HepG2 (cell line): ENCODE measurements around the gene MIS18A. TPM values are rescaled to one million over a fixed set of nuclear protein-coding genes. Genes with fewer than 3 reads are reported as not detected.

Experiments
- CC2D1A ChIP-seq: sonication (generic); formaldehyde crosslinking; IDR thresholded peaks from 2 replicates; pipeline ENCODE4 v1.8.1; 2023; ENCODE audit warnings: mild to moderate bottlenecking, missing genetic modification reagents
- FOXA3 ChIP-seq: IDR thresholded peaks from 2 replicates; pipeline ENCODE4 v1.6.1; 2016; ENCODE audit warnings: missing genetic modification reagents, missing compliant biosample characterization
- KDM5A ChIP-seq: fragments of 200-600 bp; sonication (generic); IDR thresholded peaks from 2 replicates; pipeline ENCODE4 v1.7.0; 2018; ENCODE audit warnings: antibody characterized with exemption, mild to moderate bottlenecking, low read length, borderline replicate concordance
- KLF15 ChIP-seq: sonication (generic); formaldehyde crosslinking; IDR thresholded peaks from 2 replicates; pipeline ENCODE4 v1.8.1; 2023; ENCODE audit warnings: borderline replicate concordance, mild to moderate bottlenecking, inconsistent platforms, missing genetic modification reagents, mixed read lengths
- MAFF ChIP-seq: IDR thresholded peaks from 2 replicates; pipeline ENCODE4 v1.6.1; 2011; ENCODE audit warnings: low read depth, low read length, improper control_type of control experiment
- NR2F1 ChIP-seq, 2 experiments: fragments of 450-650 bp in 1 of 2; formaldehyde crosslinking in 1 of 2; IDR thresholded peaks; 2 replicates each; pipeline versions ENCODE4 v1.5.0 to v1.6.1; 2016 to 2020; ENCODE audit warnings: mild to moderate bottlenecking in 1 of 2, missing compliant biosample characterization in 1 of 2, missing genetic modification reagents in 1 of 2, moderate library complexity in 1 of 2
- PLSCR1 ChIP-seq: sonication (generic); formaldehyde crosslinking; IDR thresholded peaks from 2 replicates; pipeline ENCODE4 v1.5.0; 2020; ENCODE audit warnings: missing genetic modification reagents, mild to moderate bottlenecking, borderline replicate concordance
- SKI ChIP-seq: fragments of 450-650 bp; IDR thresholded peaks from one replicate; pipeline ENCODE4 v1.6.1; 2018; ENCODE audit warnings: mild to moderate bottlenecking; ENCODE audit not compliant: partially characterized antibody
- SMC3 ChIP-seq: IDR thresholded peaks from 2 replicates; pipeline ENCODE4 v1.6.1; 2011; ENCODE audit warnings: low read length, improper control_type of control experiment
- YY1 ChIP-seq: IDR thresholded peaks from 2 replicates; pipeline ENCODE4 v1.6.1; 2011; ENCODE audit warnings: low read length, low read depth, moderate library complexity, mild to moderate bottlenecking; ENCODE audit not compliant: insufficient read depth, insufficient replicate concordance
- ZKSCAN5 ChIP-seq: sonication (generic); formaldehyde crosslinking; IDR thresholded peaks from 2 replicates; pipeline ENCODE4 v1.5.1; 2020; ENCODE audit warnings: mild to moderate bottlenecking, missing genetic modification reagents
- ZNF138 ChIP-seq: sonication (generic); formaldehyde crosslinking; IDR thresholded peaks from 2 replicates; pipeline ENCODE4 v1.5.0; 2020; ENCODE audit warnings: mild to moderate bottlenecking, low read depth, missing genetic modification reagents
- ZNF335 ChIP-seq: sonication (generic); formaldehyde crosslinking; IDR thresholded peaks from 2 replicates; pipeline ENCODE4 v1.4.0; 2020; ENCODE audit warnings: missing genetic modification reagents
- ZNF558 ChIP-seq: sonication (generic); formaldehyde crosslinking; IDR thresholded peaks from 2 replicates; pipeline ENCODE4 v1.9.0; 2022; ENCODE audit warnings: mild to moderate bottlenecking, missing genetic modification reagents, borderline replicate concordance
- ZNF580 ChIP-seq: IDR thresholded peaks from 2 replicates; pipeline ENCODE4 v1.6.1; 2016; ENCODE audit warnings: low read depth, borderline replicate concordance
- ZNF614 ChIP-seq: IDR thresholded peaks from 2 replicates; pipeline ENCODE4 v1.6.1; 2018; ENCODE audit warnings: missing biosample characterization, missing genetic modification reagents, inconsistent platforms, borderline replicate concordance
- ZNF670 ChIP-seq: sonication (generic); formaldehyde crosslinking; IDR thresholded peaks from 2 replicates; pipeline ENCODE4 v1.8.0; 2022; ENCODE audit warnings: mild to moderate bottlenecking, missing genetic modification reagents, borderline replicate concordance
- polyA plus RNA-seq, 8 experiments: library from polyadenylated mRNA; depleted of rRNA in 3 of 8; stranded (reverse) in 7 of 8; unstranded in 1 of 8; fragments of >200 nt; fragmentation: Illumina TruSeq in 4 of 8; extraction: Trizol in 4 of 8; gene quantifications; 2 replicates each; pipeline versions ENCODE4 v1.2.1 to v1.2.3, GENCODE V29; 2011 to 2016; ENCODE audit warnings: low read depth in 4 of 8, missing spikeins in 1 of 8, mixed read lengths in 1 of 8; ENCODE audit not compliant: insufficient read depth in 1 of 8
- total RNA-seq, 5 experiments: library from RNA; depleted of rRNA; stranded (reverse); fragments of >200 nt; fragmentation: Illumina TruSeq; extraction: Trizol; gene quantifications; 2 replicates each; pipeline ENCODE4 v1.2.3, GENCODE V29; 2016; ENCODE audit warnings: low read depth in 1 of 5
- TF ChIP-seq, protein P1 (sequence below): IDR thresholded peaks from 2 replicates; pipeline ENCODE4 v1.6.1; 2016; ENCODE audit warnings: missing compliant biosample characterization, missing genetic modification reagents, borderline replicate concordance
- TF ChIP-seq, protein P2 (sequence below): sonication (generic); formaldehyde crosslinking; conservative IDR thresholded peaks from 2 replicates; pipeline ENCODE4 v1.4.0; 2020; ENCODE audit warnings: missing genetic modification reagents
- TF ChIP-seq, protein P3 (sequence below): sonication (generic); formaldehyde crosslinking; IDR thresholded peaks from 2 replicates; pipeline ENCODE4 v1.4.0; 2020; ENCODE audit warnings: missing genetic modification reagents
- TF ChIP-seq, protein P4 (sequence below): IDR thresholded peaks from 2 replicates; pipeline ENCODE4 v1.6.1; 2016; ENCODE audit warnings: mild to moderate bottlenecking
- TF ChIP-seq, protein P5 (sequence below): sonication (generic); formaldehyde crosslinking; IDR thresholded peaks from 2 replicates; pipeline ENCODE4 v1.4.0; 2020; ENCODE audit warnings: missing genetic modification reagents; ENCODE audit errors: not compliant biosample characterization

Gene MIS18A
- total and polyA plus RNA-seq, 2 of the 13 experiments (the other 11 are each of a cell fraction or from before 2014, with no cell fraction given): 11.2 to 41.4 TPM

- TF ChIP-seq YY1: peak; percentile 87
- no peak for TF ChIP-seq SMC3
- no peak for TF ChIP-seq CC2D1A (CRISPR knock-in tag)
- TF ChIP-seq ZNF335 (CRISPR knock-in tag): no peak
- TF ChIP-seq KLF15 (CRISPR knock-in tag): 0 out of 2 replicates have a peak, but pooled peaks have one; percentile 17
- TF ChIP-seq KDM5A: peak; percentile 92
- no peak for TF ChIP-seq FOXA3 (CRISPR knock-in tag)
- TF ChIP-seq ZNF670: no peak
- no peak for TF ChIP-seq SKI
- TF ChIP-seq, protein P1, sequence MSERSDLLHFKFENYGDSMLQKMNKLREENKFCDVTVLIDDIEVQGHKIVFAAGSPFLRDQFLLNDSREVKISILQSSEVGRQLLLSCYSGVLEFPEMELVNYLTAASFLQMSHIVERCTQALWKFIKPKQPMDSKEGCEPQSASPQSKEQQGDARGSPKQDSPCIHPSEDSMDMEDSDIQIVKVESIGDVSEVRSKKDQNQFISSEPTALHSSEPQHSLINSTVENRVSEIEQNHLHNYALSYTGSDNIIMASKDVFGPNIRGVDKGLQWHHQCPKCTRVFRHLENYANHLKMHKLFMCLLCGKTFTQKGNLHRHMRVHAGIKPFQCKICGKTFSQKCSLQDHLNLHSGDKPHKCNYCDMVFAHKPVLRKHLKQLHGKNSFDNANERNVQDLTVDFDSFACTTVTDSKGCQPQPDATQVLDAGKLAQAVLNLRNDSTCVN (CRISPR knock-in tag): no peak
- TF ChIP-seq NR2F1 (CRISPR knock-in tag; IDR thresholded peaks at IDR 0.05): no peak
- TF ChIP-seq ZNF558 (CRISPR knock-in tag): peak; percentile 89; the same call in 1 of the 2 replicates
- TF ChIP-seq, protein P2, sequence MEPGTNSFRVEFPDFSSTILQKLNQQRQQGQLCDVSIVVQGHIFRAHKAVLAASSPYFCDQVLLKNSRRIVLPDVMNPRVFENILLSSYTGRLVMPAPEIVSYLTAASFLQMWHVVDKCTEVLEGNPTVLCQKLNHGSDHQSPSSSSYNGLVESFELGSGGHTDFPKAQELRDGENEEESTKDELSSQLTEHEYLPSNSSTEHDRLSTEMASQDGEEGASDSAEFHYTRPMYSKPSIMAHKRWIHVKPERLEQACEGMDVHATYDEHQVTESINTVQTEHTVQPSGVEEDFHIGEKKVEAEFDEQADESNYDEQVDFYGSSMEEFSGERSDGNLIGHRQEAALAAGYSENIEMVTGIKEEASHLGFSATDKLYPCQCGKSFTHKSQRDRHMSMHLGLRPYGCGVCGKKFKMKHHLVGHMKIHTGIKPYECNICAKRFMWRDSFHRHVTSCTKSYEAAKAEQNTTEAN: no peak
- TF ChIP-seq PLSCR1 (CRISPR knock-in tag): 0 out of 2 replicates have a peak, but pooled peaks have one; percentile 59
- TF ChIP-seq, protein P3, sequence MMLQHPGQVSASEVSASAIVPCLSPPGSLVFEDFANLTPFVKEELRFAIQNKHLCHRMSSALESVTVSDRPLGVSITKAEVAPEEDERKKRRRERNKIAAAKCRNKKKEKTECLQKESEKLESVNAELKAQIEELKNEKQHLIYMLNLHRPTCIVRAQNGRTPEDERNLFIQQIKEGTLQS: no peak
- TF ChIP-seq, protein P4, sequence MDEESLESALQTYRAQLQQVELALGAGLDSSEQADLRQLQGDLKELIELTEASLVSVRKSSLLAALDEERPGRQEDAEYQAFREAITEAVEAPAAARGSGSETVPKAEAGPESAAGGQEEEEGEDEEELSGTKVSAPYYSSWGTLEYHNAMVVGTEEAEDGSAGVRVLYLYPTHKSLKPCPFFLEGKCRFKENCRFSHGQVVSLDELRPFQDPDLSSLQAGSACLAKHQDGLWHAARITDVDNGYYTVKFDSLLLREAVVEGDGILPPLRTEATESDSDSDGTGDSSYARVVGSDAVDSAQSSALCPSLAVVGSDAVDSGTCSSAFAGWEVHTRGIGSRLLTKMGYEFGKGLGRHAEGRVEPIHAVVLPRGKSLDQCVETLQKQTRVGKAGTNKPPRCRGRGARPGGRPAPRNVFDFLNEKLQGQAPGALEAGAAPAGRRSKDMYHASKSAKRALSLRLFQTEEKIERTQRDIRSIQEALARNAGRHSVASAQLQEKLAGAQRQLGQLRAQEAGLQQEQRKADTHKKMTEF: peak; percentile 68; the same call in 1 of the 2 replicates
- no peak for TF ChIP-seq ZNF138 (CRISPR knock-in tag)
- TF ChIP-seq ZNF580 (CRISPR knock-in tag): peak; percentile 84
- TF ChIP-seq, protein P5, sequence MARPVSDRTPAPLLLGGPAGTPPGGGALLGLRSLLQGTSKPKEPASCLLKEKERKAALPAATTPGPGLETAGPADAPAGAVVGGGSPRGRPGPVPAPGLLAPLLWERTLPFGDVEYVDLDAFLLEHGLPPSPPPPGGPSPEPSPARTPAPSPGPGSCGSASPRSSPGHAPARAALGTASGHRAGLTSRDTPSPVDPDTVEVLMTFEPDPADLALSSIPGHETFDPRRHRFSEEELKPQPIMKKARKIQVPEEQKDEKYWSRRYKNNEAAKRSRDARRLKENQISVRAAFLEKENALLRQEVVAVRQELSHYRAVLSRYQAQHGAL (CRISPR knock-in tag): no peak
- TF ChIP-seq MAFF: peak; percentile 55; the same call in 1 of the 2 replicates
- no peak for TF ChIP-seq ZKSCAN5 (CRISPR knock-in tag)
- TF ChIP-seq ZNF614 (CRISPR knock-in tag): no peak
These were observed at the start of gene MIS18A (continued) for GRCh38 chr21:32278518-32279376.
